HEK293 (cell line): ENCODE results near the gene ZCCHC8.

Experiments used
- CTCF ChIP-seq: fragments of 450-650 bp; formaldehyde crosslinking; IDR thresholded peaks from 2 replicates; pipeline ENCODE4 v1.5.1; 2016; ENCODE audit warnings: missing biosample characterization, missing genetic modification characterization
- ZBTB10 ChIP-seq: fragments of 450-650 bp; formaldehyde crosslinking; IDR thresholded peaks from 2 replicates; pipeline ENCODE4 v1.5.1; 2016; ENCODE audit warnings: missing biosample characterization, missing genetic modification characterization
- ZFP37 ChIP-seq: fragments of 450-650 bp; formaldehyde crosslinking; IDR thresholded peaks from 2 replicates; pipeline ENCODE4 v1.5.1; 2016; ENCODE audit warnings: missing biosample characterization, missing genetic modification characterization
- ZNF16 ChIP-seq: fragments of 450-650 bp; formaldehyde crosslinking; IDR thresholded peaks from 2 replicates; pipeline ENCODE4 v1.5.1; 2016; ENCODE audit warnings: low read depth, missing biosample characterization, missing genetic modification characterization
- ZNF302 ChIP-seq: fragments of 450-650 bp; formaldehyde crosslinking; IDR thresholded peaks from 2 replicates; pipeline ENCODE4 v1.5.1; 2016; ENCODE audit warnings: missing biosample characterization, missing genetic modification characterization, low read depth

- TF ChIP-seq CTCF (tag by site-specific recombination): no peak
- no peak for TF ChIP-seq ZBTB10 (tag by site-specific recombination)
- no peak for TF ChIP-seq ZFP37 (tag by site-specific recombination)
- TF ChIP-seq ZNF302: no peak
- TF ChIP-seq ZNF16 (tag by site-specific recombination): no peak
These were observed 40.1 kb downstream of the ZCCHC8 start for GRCh38 chr12:122460641-122461040.
